Left kidney (tissue), 2 donors: ENCODE results near the gene TATDN2. TPM values are rescaled to one million over a fixed set of nuclear protein-coding genes. Genes with fewer than 3 reads are reported as not detected.
"Not testable (repeated sequence)": the region's sequence is repeated elsewhere in the genome, so short reads cannot be mapped to it uniquely, and the experiment has no call there.

ENCODE experiments used
- DNase-seq: peaks from one replicate; pipeline ENCODE4 v3.0.0-alpha.2; 2013
- polyA plus RNA-seq: library from polyadenylated mRNA; unstranded; fragments of 120-200 nt; gene quantifications from one replicate; pipeline ENCODE4 v1.2.1, GENCODE V29; 2013; ENCODE audit not compliant: insufficient read length

TATDN2 gene
- polyA plus RNA-seq, 1 donor = 41.0 TPM

DNA sequence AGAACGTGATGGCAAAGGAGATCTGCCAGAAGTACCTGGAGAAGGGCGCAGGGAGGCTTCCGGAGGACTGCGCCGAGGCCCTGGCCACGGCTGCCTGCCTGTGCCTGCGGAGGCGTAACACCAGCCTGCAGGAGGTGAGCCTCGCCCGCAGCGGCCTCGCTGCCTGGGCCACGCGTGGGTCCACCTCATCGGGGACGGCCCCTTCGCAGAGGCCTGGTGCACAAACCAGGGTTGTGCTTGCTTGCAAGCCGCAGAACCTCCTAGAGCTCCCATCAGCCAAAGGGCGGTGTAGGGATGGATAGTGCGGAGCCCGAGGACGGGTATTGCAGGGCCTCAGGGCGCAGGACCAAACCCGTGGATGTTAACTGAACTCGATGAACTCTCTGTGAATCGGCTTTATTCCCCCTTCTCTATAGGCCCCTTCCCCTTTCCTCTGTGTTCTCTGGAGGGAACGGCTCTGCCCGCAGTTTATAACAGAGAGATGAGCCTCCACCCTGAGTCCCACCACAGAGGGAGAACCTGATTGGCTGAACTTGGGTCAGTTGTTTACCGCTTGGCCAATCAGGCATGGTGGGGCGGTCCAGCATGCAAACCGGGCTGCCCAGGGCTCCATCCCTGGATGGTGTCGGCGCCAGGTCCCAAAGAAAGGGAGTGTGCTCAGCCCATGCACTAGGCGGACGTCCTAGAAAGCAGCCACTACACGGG, 13.6 kb upstream of the TATDN2 start:
- DNase-seq = no peak

GRCh38 chr3:10235551-10235950, 12.7 kb upstream of the TATDN2 start:
- DNase-seq = no peak

DNA sequence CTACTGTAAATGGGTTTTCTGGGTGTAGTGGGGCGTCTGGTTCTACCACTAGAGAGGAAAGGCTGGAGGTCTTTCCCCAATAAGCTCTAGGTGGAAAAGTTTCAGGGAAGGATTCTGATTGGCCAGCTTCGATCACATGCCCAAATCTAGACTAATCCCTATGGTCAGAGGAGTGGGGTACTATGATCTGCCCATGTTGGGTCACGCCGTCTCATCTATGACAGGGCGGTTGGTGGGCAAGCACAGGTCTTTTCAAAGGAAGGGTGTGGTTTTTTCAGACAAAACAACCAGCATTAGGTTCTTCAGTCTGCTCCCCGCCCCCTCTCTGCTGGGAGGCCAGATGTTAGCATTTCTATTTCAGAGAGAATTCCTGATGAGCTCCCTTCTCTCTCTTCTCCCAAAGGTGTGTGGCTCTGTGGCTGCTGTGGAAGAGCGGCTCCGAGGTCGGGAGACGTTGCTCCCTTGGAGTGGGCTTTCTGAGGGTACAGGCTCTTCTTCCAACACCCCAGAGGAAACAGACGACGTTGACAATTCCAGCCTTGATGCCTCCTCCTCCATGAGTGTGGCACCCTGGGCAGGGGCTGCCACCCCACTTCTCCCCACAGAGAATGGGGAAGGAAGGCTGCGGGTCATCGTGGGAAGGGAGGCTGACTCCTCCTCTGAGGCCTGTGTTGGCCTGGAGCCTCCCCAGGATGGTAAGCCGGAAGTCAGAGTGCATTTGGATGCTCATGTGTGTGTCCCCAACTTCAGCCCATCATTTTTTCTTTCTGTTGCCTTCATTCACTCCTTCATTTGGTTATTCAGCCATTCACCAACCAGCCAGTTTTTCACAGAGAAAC, 9.7 kb upstream of the TATDN2 start:
- no peak for DNase-seq

DNA sequence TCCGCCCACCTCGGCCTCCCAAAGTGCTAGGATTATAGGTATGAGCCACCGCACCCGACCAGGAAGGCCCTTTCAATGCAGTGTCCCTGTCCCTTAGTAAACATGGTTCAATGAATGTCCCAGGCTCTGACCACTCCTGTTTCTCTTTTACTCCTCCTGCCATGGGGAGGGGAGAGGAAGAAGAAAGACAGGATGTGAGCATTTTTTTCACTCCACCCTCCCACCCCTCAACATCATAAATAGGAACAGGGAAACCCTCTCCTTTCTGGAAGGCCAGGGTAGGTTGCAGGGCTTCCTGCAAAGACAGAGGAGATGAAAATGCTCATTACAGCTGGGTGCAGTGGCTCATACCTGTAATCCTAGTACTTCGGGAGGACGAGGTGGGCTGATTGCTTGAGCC, 7.5 kb upstream of the TATDN2 start:
- no peak for DNase-seq

GRCh38 chr3:10242182-10243065, 5.8 kb upstream of the TATDN2 start:
- no peak for DNase-seq

DNA sequence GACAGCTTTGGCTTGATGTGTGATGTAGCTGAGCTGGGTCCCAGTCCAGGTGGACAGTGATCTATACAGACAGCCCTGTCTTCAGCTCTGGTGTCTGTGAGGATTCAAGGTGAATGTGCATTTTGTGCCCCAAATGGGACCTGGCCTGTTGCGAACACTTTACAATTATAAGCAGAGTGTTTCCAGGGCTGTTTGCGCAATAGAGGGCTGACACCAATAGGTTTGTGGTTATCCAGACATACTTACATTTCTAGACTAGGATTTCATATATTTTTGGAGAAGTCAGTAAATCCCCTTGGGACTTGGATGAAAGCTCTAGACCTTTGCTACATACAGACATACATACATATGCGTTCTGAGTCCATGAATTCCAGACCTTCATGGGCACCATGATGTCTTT, 4.2 kb upstream of the TATDN2 start:
- DNase-seq = no peak

GRCh38 chr3:10245081-10245712, 3.1 kb upstream of the TATDN2 start:
- no peak for DNase-seq

DNA sequence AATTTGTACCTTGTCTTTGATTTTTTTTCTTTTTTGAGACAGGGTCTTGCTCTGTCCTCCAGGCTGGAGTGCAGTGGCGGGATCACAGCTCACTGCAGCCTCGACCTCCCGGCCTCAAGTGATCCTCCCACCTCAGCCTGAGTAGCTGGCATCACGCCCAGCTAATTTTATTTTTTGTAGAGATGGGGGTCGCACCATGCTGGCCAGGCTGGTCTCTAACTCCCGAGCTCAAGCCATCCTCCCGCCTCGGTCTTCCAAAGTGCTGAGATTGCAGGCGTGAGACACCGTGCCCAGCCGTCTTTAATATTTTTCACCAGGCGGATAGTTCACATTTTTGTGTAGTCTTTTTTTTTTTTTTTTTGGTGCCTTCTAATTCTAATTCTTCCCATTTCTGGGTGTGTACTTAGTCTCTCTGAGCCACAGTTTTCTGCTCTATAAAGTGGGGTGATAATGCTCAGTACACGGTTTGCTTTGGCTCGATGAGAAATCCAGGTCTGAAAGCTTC, 528 bp upstream of the TATDN2 start:
- no peak for DNase-seq

GRCh38 chr3:10248984-10249748, 907 bp downstream of the TATDN2 start:
- DNase-seq = peak; percentile 11

DNA sequence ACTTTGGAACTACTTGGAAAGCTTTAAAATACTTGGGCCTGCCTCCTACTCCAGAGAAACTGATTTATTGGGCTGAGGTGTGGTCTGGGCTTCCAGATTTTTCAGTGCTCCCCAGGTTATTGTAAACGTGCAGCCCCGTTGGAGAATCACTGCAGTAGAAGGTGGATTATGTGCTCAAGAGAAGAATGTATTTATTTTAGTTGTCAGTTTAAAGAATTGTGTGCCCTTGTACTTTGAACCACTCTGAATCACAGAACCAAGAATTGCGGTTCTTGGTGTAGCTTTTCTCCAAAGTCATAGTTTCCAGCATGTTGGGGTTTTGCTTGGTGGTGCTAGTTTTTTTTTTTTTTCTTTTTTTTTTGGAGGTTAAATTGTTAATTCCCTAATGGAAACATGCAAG, 1.6 kb downstream of the TATDN2 start:
- DNase-seq = no peak

GRCh38 chr3:10251006-10251405, 2.7 kb downstream of the TATDN2 start:
- DNase-seq = no peak

GRCh38 chr3:10253731-10254130, 5.5 kb downstream of the TATDN2 start:
- DNase-seq = no peak

- DNase-seq = no peak
These were observed 7.6 kb downstream of the TATDN2 start for GRCh38 chr3:10255835-10256234.

DNA sequence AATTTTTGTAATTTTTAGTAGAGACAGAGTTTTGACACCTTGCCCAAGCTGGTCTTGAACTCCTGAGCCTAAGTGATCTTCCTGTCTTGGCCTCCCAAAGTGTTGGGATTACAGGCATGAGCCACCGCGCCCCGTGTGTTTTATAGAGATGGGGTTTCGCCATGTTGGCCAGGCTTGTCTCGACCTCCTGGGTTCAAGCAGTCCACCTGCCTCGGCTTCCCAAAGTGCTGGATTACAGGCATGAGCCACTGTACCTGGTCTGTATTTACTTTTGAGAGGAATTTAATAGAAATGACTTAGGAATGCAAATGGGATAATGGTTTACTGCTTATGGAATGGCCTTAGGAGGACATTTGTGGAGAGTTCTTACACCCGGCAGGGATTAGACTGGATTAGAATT, 10.8 kb downstream of the TATDN2 start:
- DNase-seq = no peak

GRCh38 chr3:10259798-10260197, 11.5 kb downstream of the TATDN2 start:
- DNase-seq = no peak

- DNase-seq = no peak
These were observed 12.0 kb downstream of the TATDN2 start for GRCh38 chr3:10260211-10260701.

DNA sequence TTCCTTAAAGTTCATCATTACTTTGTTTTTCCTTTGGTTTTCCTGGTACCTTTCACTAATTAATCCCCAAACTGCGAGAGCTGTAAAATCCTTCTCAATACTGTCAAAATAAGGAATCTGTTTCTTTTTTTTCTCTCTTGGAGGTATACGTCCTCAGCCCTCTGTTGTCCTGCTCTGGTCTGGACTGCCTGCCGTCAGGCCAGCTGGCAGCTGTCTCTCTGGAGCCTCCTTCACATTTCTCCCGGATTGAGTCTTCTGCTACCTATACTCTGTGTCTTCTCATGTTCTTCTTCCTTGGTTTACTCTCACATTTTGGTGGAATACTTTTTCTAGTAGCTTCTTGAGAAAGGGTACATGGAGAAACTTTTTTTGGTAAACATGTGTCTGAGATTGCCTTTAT, 13.8 kb downstream of the TATDN2 start:
- no peak for DNase-seq

GRCh38 chr3:10263646-10264363, 15.5 kb downstream of the TATDN2 start:
- no peak for DNase-seq

DNA sequence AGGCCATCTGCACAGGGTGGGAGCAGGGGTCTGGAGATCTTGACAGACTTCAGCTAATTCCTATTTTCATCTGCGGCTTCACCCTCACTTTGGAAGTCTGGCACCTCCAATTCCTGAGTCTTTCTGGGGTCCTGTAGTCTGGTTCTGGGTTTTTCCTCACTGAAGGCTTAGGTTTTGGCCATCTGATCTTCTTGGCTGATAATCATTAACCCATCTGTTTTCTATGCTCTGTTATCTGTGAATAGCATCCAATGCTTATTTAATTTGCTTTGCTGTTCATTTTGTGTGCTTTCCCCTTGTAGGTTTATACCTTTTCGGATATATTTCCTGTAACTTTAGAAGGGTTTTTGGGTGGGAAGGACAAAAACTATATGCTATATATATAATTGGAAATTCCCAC, 17.6 kb downstream of the TATDN2 start:
- DNase-seq = no peak

DNA sequence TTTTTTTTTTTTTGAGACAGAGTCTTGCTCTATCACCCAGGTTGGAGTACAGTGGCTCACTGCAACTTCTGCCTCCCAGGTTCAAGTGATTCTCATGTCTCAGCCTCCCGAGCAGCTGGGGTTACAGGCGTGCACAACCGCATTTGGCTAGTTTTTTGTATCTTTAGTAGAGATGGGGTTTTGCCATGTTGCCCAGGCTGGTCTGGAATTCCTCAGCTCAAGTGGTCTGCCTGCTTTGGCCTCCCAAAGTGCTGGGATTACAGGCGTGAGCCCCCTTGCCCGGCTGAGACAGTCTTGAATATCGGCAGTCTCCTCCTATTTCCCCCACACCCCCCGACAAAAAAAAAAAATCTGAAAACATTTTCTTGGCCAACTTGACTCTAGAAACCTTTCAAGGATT, 18.7 kb downstream of the TATDN2 start:
- not testable (repeated sequence) for DNase-seq
